DND-41 (cell line): ENCODE results near the gene FGF11.
A peak's percentile ranks its signal among the peaks of the same experiment; 100 is the strongest.

Source experiments
- ATAC-seq: fragments of 200-7000 bp; cut with Tn5 transposase; 3 replicates; pipeline ENCODE4 v1.9.1; 2021; ENCODE audit warnings: low read depth; ENCODE audit not compliant: insufficient read depth
- DNase-seq: peaks from one replicate; pipeline ENCODE4 v3.0.0-alpha.2; 2020
- H2AFZ ChIP-seq: 2 replicates; pipeline ENCODE4 v1.6.0; 2012; ENCODE audit warnings: low read depth, low read length
- H3K27ac ChIP-seq: 2 replicates; pipeline ENCODE4 v1.5.1; 2012; ENCODE audit warnings: low read length, inconsistent platforms
- H3K27me3 ChIP-seq: fragments of 200-600 bp; sonication (generic); 2 replicates; pipeline ENCODE4 v1.6.0; 2012; ENCODE audit warnings: low read length, mild to moderate bottlenecking, inconsistent platforms; ENCODE audit not compliant: insufficient read depth, poor library complexity
- H3K36me3 ChIP-seq: 2 replicates; pipeline ENCODE4 v1.5.1; 2012; ENCODE audit warnings: low read length, inconsistent platforms; ENCODE audit not compliant: insufficient read depth
- H3K4me1 ChIP-seq: 2 replicates; pipeline ENCODE4 v1.5.1; 2012; ENCODE audit warnings: mild to moderate bottlenecking, low read length; ENCODE audit not compliant: insufficient read depth
- H3K4me2 ChIP-seq: 2 replicates; pipeline ENCODE4 v1.6.0; 2012; ENCODE audit warnings: mild to moderate bottlenecking, moderate library complexity, low read length, inconsistent platforms; ENCODE audit not compliant: insufficient read depth
- H3K4me3 ChIP-seq, 2 experiments: fragments of 200-600 bp in 1 of 2; shearing (Covaris generic) in 1 of 2; 2 replicates each; pipeline ENCODE4 v1.5.1; 2012 to 2016; ENCODE audit warnings: inconsistent platforms in 2 of 2, low read length in 2 of 2, mild to moderate bottlenecking in 2 of 2, low read depth in 1 of 2, moderate library complexity in 1 of 2
- H3K79me2 ChIP-seq: 2 replicates; pipeline ENCODE4 v1.6.0; 2012; ENCODE audit warnings: low read length, inconsistent platforms; ENCODE audit not compliant: insufficient read depth
- H3K9ac ChIP-seq: 2 replicates; pipeline ENCODE4 v1.6.0; 2012; ENCODE audit warnings: low read depth, mild to moderate bottlenecking, inconsistent platforms, low read length, moderate library complexity
- H3K9me3 ChIP-seq: 2 replicates; pipeline ENCODE4 v1.5.1; 2012; ENCODE audit warnings: low read length, moderate library complexity, mild to moderate bottlenecking, inconsistent platforms; ENCODE audit not compliant: insufficient read depth, severe bottlenecking
- H4K20me1 ChIP-seq: 2 replicates; pipeline ENCODE4 v1.6.0; 2012; ENCODE audit warnings: low read length; ENCODE audit not compliant: insufficient read depth
- CTCF ChIP-seq: IDR thresholded peaks from 2 replicates; pipeline ENCODE4 v1.5.1; 2012; ENCODE audit warnings: borderline replicate concordance, low read length, moderate library complexity, mild to moderate bottlenecking; ENCODE audit not compliant: poor library complexity, severe bottlenecking; ENCODE audit errors: extremely low read depth
- EZH2 ChIP-seq: IDR thresholded peaks from 3 replicates; pipeline ENCODE4 v1.6.1; 2012; ENCODE audit warnings: borderline replicate concordance, low read depth, mild to moderate bottlenecking, moderate library complexity, low read length, inconsistent platforms; ENCODE audit not compliant: severe bottlenecking

Gene FGF11

GRCh38 chr17:7396147-7396546, 43.2 kb upstream of the FGF11 start:
- Histone ChIP-seq H3K36me3 (no peaks in the 10 kb centered on the region), H3K79me2 (no peaks in the 10 kb centered on the region), H2AFZ (no peak overlapping the region), H3K9ac (no peak overlapping the region), H3K27me3 (no peaks in the 10 kb centered on the region), H3K4me1 (peaks cover 20% of the 10 kb centered on the region), H4K20me1 (no peaks in the 10 kb centered on the region), H3K9me3 (no peaks in the 10 kb centered on the region), H3K4me2 (no peak overlapping the region), H3K4me3 (no peak overlapping the region), H3K27ac (no peak overlapping the region)
- ATAC-seq (no peak), DNase-seq (no peak)
- no peak for TF ChIP-seq CTCF
- TF ChIP-seq EZH2 = no peak

GRCh38 chr17:7398612-7399011, 40.7 kb upstream of the FGF11 start:
- Histone ChIP-seq H3K9me3 (no peaks in the 10 kb centered on the region), H3K36me3 (no peaks in the 10 kb centered on the region), H3K79me2 (peaks cover 7% of the 10 kb centered on the region; the same call in 1 of the 2 replicates), H3K4me2 (no peak overlapping the region), H2AFZ (no peak overlapping the region), H3K9ac (no peak overlapping the region), H3K27me3 (no peaks in the 10 kb centered on the region), H3K27ac (no peak overlapping the region), H4K20me1 (no peaks in the 10 kb centered on the region), H3K4me3 (no peak overlapping the region), H3K4me1 (peaks cover 25% of the 10 kb centered on the region)
- TF ChIP-seq EZH2 (no peak), CTCF (no peak)
- DNase-seq = no peak
- no peak for ATAC-seq

GRCh38 chr17:7403043-7403726, 36.1 kb upstream of the FGF11 start:
- Histone ChIP-seq H4K20me1 (no peaks in the 10 kb centered on the region), H3K27me3 (no peaks in the 10 kb centered on the region), H3K36me3 (no peaks in the 10 kb centered on the region), H3K4me2 (peak overlapping the region; percentile 94), H3K79me2 (peaks cover 9% of the 10 kb centered on the region; the same call in 1 of the 2 replicates), H3K9me3 (no peaks in the 10 kb centered on the region), H3K27ac (peak overlapping the region; percentile 83), H3K4me1 (peaks cover 25% of the 10 kb centered on the region), H3K4me3 (peak overlapping the region; percentile 73 to 89), H2AFZ (peak overlapping the region; percentile 71), H3K9ac (peak overlapping the region; percentile 82)
- ATAC-seq (no peak), DNase-seq (peak; percentile 65)
- no peak for TF ChIP-seq CTCF
- no peak for TF ChIP-seq EZH2
